Omental fat pad (tissue), 4 donors: ENCODE data around the gene LGALS3BP. TPM values are rescaled to one million over a fixed set of nuclear protein-coding genes. Genes with fewer than 3 reads are reported as not detected.

ENCODE experiments used
- ATAC-seq: fragments of 150-250 bp; one replicate; pipeline ENCODE4 v1.9.1; 2016; ENCODE audit warnings: mild to moderate bottlenecking, moderate library complexity; ENCODE audit not compliant: low FRiP score
- DNase-seq: peaks from one replicate; pipeline ENCODE4 v3.0.0-alpha.2; 2019; ENCODE audit warnings: low spot score
- CTCF ChIP-seq, 3 donors: fragments of 450-650 bp; IDR thresholded peaks; one replicate each; pipeline ENCODE4 v1.5.1; 2016 to 2017; ENCODE audit warnings: antibody characterized with exemption in 3 of 3, mild to moderate bottlenecking in 3 of 3, moderate library complexity in 2 of 3
- total RNA-seq, 4 donors: library from RNA; depleted of rRNA; stranded (reverse); fragments of >200 nt; gene quantifications; one replicate each; pipeline ENCODE4 v1.1.0, GENCODE V29; 2016

LGALS3BP gene
- total RNA-seq, 4 donors from 2014 or later = 325 to 516 (median 441) TPM

DNA sequence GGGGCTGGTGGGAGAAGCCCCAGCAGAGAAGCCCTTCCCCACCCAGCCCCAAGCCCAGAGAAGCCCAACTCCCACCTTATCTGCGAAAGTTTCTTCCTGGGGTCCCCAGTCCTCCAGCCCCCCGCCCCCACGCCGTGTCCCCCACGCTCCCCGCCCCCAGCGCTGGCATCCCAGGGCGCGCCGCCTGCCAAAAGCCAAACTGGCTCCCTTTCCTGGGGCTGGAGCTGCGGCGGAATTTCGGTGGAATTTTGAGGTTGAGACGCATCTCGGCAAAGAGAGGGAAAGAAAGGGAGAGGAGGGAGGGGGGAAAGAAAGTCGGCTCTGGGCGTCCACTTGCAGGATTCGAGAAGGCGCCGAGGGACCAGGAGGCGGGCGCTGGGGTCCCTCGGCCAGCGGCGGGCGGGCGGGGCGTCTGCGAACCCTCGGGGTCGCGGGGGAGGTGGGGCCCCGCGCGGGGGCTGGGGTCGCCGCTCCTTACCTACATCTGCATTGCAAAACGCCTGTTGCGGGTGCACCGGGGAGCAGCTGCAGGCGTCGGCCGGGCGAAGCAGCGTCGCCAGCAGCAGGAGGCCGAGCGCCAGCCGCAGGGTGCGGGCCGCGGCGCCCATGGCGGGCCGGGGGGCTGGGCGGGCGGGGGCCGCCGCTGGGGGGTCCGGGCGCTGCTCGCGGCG is 55.1 kb downstream of the LGALS3BP start:
- TF ChIP-seq CTCF (IDR thresholded peaks at IDR 0.05) = no peak
- no peak for DNase-seq
- no peak for ATAC-seq

DNA sequence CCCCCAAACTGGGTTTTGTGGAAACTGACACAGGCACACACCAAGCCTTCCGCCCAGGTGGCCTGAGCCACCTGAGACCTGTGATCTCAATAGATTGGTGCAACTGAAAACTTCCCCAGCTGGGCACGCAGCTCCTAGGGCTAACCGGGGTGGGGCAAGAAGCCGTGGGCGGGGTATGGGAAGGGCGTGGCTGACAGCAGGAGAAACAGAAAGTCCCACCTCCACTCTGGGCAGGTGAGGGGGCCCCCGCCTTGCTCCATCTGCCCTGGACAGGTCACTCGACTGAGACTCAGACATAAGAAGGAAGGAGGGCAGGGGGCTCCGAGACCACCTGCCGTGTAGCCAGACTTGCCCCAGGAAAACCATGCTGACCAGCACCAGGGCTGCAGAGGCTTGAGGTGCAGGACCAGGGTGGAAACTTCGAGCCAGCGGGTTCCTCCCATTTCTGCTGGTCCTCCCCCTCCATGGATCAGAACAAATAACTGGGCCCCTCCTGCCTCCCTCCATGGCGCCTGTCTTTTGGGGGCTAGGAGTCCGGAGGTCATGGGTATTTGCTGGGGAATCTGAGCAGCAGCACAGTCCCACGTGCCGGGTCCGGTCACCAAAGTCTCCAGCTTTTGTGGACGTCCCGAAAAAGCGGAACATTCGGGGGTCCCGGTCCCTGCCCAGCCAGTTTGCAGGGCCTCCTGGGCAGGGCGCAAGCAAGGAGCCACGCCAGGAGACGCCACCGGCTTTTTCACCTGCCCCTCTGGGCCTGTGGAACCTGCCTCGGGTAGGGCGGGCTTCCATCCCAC is 55.9 kb downstream of the LGALS3BP start:
- DNase-seq = no peak
- peak; percentile 60 for ATAC-seq
- no peak for TF ChIP-seq CTCF (IDR thresholded peaks at IDR 0.05)

GRCh38 chr17:78922816-78923498 is 56.8 kb downstream of the LGALS3BP start:
- ATAC-seq (no peak), DNase-seq (no peak)
- no peak for TF ChIP-seq CTCF (IDR thresholded peaks at IDR 0.05)

DNA sequence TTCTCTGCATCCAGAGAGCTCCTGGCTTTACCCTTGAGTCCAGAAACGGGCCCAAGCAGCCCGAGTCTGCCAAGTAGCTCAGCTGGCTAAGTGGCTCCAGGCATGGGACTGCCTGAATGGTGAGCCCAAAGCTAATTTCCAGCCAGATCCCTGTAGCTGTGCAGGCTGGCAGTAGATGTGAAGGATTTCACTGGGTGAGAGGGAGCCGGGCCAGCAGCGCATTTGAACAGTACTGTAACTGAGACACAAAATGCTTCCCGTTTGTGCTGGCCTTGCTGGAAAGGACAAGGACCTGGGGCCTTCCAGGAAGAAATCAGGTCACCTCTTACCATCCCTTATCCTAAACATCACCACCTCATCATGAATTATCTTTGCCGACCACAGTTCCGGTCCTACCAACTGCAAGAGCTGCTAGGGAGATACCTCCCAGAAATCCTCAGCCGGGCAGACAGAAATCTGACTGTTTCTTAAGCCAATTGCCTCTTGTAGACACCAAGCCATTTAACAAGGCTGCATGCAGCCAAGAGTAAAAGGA is 58.2 kb downstream of the LGALS3BP start:
- no peak for DNase-seq
- no peak for TF ChIP-seq CTCF (IDR thresholded peaks at IDR 0.05)
- no peak for ATAC-seq

Other genes with a start within 250 kb of the LGALS3BP start
- 100 to 1,000 TPM in 2 of 4 donors, 10 to 100 TPM in 2; 50.0 to 139 (median 83.7) TPM for gene CYTH1, start 197.7 kb downstream of the LGALS3BP start, total RNA-seq
- gene USP36, start 139.1 kb downstream of the LGALS3BP start, total RNA-seq = 100 to 1,000 TPM in 2 of 4 donors, 10 to 100 TPM in 2; 32.5 to 162 (median 86.7) TPM
- 10 to 100 TPM in 1 of 4 donors, 1 to 10 TPM in 3; 2.7 to 11.8 (median 5.5) TPM for gene CEP295NL, start 76.7 kb downstream of the LGALS3BP start, total RNA-seq
- gene TIMP2, start 54.5 kb downstream of the LGALS3BP start, total RNA-seq = 100 to 1,000 TPM; 139 to 161 (median 150) TPM
- gene CANT1, start 29.8 kb upstream of the LGALS3BP start, total RNA-seq = 10 to 100 TPM; 24.0 to 34.8 (median 30.3) TPM
- 100 to 1,000 TPM; 110 to 438 (median 388) TPM for gene C1QTNF1, start 44.2 kb upstream of the LGALS3BP start, total RNA-seq
- gene ENGASE, start 94.9 kb upstream of the LGALS3BP start, total RNA-seq = 10 to 100 TPM; 12.2 to 52.3 (median 22.2) TPM